Measurements from ENCODE around the gene MDGA2. TPM values are rescaled to one million over a fixed set of nuclear protein-coding genes. Genes with fewer than 3 reads are reported as not detected.

Gene MDGA2
- total and polyA plus RNA-seq, 2 donors (not counting 1 experiment from before 2014, with no cell fraction given), result not detected

DNA sequence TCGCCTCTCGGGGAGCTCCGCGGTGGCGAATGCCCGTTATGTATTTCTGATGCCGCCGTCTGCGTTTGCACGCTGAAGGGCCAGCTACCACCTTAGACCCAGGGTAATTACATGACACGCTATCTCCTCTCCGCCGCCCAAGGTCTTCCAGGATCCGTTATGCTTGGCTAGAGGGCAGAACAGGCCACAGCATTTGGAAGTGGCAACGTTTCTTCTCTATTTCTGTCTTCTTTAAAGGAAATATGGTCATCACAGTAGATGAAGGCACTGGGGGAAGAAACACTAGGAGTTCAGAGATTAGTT is 861 bp upstream of the MDGA2 start:
- no peaks in the 10 kb centered on the region for H3K9me3 ChIP-seq (ENCODE audit: control insufficient read depth, insufficient read depth, low read depth, low read length)
- peaks cover 5% of the 10 kb centered on the region for H3K27me3 ChIP-seq (ENCODE audit: control insufficient read depth, insufficient read depth, low read length)
- TF ChIP-seq, protein P1, sequence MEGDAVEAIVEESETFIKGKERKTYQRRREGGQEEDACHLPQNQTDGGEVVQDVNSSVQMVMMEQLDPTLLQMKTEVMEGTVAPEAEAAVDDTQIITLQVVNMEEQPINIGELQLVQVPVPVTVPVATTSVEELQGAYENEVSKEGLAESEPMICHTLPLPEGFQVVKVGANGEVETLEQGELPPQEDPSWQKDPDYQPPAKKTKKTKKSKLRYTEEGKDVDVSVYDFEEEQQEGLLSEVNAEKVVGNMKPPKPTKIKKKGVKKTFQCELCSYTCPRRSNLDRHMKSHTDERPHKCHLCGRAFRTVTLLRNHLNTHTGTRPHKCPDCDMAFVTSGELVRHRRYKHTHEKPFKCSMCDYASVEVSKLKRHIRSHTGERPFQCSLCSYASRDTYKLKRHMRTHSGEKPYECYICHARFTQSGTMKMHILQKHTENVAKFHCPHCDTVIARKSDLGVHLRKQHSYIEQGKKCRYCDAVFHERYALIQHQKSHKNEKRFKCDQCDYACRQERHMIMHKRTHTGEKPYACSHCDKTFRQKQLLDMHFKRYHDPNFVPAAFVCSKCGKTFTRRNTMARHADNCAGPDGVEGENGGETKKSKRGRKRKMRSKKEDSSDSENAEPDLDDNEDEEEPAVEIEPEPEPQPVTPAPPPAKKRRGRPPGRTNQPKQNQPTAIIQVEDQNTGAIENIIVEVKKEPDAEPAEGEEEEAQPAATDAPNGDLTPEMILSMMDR (conservative IDR thresholded peaks at IDR 0.05 in 1 of 2, IDR thresholded peaks at IDR 0.05 in 1 of 2; ENCODE audit: low read depth in 1 of 2, low read length in 2 of 2), result no peak
- no peak for TF ChIP-seq EZH2 (IDR thresholded peaks at IDR 0.05; ENCODE audit: low read length, missing control alignments)
- DNase-seq (ENCODE audit: low read depth in 2 of 2), result no peak
- no peak overlapping the region for H3K27ac ChIP-seq (ENCODE audit: insufficient read depth, low read length)
- no peaks in the 10 kb centered on the region for H3K79me2 ChIP-seq (ENCODE audit: control insufficient read depth, insufficient read depth, low read length)
- no peaks in the 10 kb centered on the region for H3K4me1 ChIP-seq (ENCODE audit: control insufficient read depth, extremely low read depth, insufficient read depth, low read length)
- no peak overlapping the region for H2AFZ ChIP-seq (ENCODE audit: low read length)
- no peak overlapping the region for H3K4me2 ChIP-seq (ENCODE audit: extremely low read depth, insufficient read depth, low read length)
- H3K36me3 ChIP-seq (ENCODE audit: control insufficient read depth, insufficient read depth, low read length), result no peaks in the 10 kb centered on the region
- H3K9ac ChIP-seq (ENCODE audit: insufficient read depth, low read length), result no peak overlapping the region
- no peak overlapping the region for H3K4me3 ChIP-seq (replicated peaks in 1 of 4; ENCODE audit: control extremely low read depth in 1 of 4, insufficient read depth in 1 of 4, low read depth in 3 of 4, low read length in 4 of 4)
- no peaks in the 10 kb centered on the region for H4K20me1 ChIP-seq (ENCODE audit: control insufficient read depth, extremely low read depth, insufficient read depth, low read length)

DNA sequence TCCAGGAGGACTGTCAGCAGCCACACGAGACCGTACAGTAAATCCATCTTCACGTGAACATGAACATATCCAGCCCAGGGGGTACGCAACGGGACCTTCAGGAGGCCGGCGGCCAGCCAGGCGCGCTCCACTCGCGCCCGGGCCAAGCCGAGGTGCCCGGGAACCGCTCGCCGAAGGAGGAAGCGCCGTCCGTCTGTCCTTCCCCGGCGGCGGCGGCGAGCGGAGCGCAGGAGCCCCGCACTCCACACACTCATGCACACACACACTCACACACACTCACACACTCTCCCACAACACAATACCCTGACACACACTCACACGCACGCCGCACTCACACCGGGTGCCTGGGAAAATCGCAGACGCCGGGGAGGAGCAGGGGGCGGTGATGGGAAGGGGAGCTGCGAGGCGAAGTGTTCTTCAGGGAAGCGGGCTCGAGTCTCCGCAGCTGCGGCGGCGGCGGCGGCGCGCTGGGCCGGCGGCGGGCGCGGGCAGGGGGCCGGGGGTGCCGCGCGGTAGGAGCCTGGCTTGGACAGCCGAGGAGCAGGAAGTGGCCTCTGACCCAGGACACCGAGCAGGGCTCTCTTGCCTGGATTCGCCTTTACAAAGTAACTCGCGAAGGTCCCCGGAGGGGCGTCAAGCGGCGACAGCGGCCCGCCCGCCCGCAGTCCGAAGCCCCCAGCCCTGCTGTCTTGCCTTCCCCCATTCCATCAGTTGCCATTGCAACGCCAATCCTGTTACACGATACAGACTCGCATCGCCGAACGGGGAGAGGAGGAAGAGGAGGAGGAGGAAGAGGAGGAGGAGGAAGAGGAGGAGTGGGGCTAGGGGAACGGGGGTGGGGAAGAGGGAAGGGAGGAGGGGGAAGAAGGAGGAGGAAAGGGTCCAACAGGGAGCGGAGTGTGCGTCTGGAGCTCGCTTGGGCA is 601 bp downstream of the MDGA2 start:
- DNase-seq (ENCODE audit: low read depth in 2 of 2), result peak in 1 of 2 donors; percentile 6
- H3K36me3 ChIP-seq (ENCODE audit: control insufficient read depth, insufficient read depth, low read length), result no peaks in the 10 kb centered on the region
- no peak overlapping the region for H3K4me2 ChIP-seq (ENCODE audit: extremely low read depth, insufficient read depth, low read length)

DNA sequence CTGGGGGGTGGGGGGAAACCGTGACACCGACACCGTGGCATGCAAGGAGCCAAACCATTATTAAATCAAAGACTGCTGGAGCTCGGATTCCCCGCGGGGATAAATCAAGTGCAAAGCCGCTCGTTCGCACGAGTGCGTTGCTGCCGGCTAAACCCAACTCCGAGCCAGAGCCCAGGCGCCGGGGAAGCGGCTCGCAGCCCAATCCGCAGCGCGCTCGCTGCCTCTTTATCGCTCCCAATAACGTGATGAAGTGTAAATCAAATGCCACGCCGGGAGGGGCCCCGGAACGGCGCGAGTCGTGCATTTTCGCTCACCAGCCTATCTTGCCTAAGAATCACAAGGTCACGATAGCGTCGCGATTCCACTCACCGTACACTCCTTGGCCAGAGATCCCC is 1.3 kb downstream of the MDGA2 start:
- Histone ChIP-seq H3K36me3 (ENCODE audit: control insufficient read depth, insufficient read depth, low read length) (no peaks in the 10 kb centered on the region), H3K9ac (ENCODE audit: insufficient read depth, low read length) (no peak overlapping the region), H3K27ac (ENCODE audit: insufficient read depth, low read length) (no peak overlapping the region), H3K27me3 (ENCODE audit: control insufficient read depth, insufficient read depth, low read length) (peaks cover 5% of the 10 kb centered on the region), H3K4me3 (replicated peaks in 1 of 4; ENCODE audit: control extremely low read depth in 1 of 4, insufficient read depth in 1 of 4, low read depth in 3 of 4, low read length in 4 of 4) (no peak overlapping the region), H3K9me3 (ENCODE audit: control insufficient read depth, insufficient read depth, low read depth, low read length) (no peaks in the 10 kb centered on the region), H3K4me2 (ENCODE audit: extremely low read depth, insufficient read depth, low read length) (no peak overlapping the region), H4K20me1 (ENCODE audit: control insufficient read depth, extremely low read depth, insufficient read depth, low read length) (no peaks in the 10 kb centered on the region), H3K4me1 (ENCODE audit: control insufficient read depth, extremely low read depth, insufficient read depth, low read length) (no peaks in the 10 kb centered on the region), H3K79me2 (ENCODE audit: control insufficient read depth, insufficient read depth, low read length) (no peaks in the 10 kb centered on the region), H2AFZ (ENCODE audit: low read length) (no peak overlapping the region)
- TF ChIP-seq, protein P1 (conservative IDR thresholded peaks at IDR 0.05 in 1 of 2, IDR thresholded peaks at IDR 0.05 in 1 of 2; ENCODE audit: low read depth in 1 of 2, low read length in 2 of 2), result no peak
- TF ChIP-seq EZH2 (IDR thresholded peaks at IDR 0.05; ENCODE audit: low read length, missing control alignments), result no peak
- peak in 1 of 2 donors; percentile 5 for DNase-seq (ENCODE audit: low read depth in 2 of 2)

More for the DNA sequence above, 601 bp downstream of the MDGA2 start:
- H3K4me1 ChIP-seq (ENCODE audit: control insufficient read depth, extremely low read depth, insufficient read depth, low read length), result no peaks in the 10 kb centered on the region
- no peaks in the 10 kb centered on the region for H3K9me3 ChIP-seq (ENCODE audit: control insufficient read depth, insufficient read depth, low read depth, low read length)
- H4K20me1 ChIP-seq (ENCODE audit: control insufficient read depth, extremely low read depth, insufficient read depth, low read length), result no peaks in the 10 kb centered on the region
- H3K27me3 ChIP-seq (ENCODE audit: control insufficient read depth, insufficient read depth, low read length), result peaks cover 5% of the 10 kb centered on the region
- no peak for TF ChIP-seq EZH2 (IDR thresholded peaks at IDR 0.05; ENCODE audit: low read length, missing control alignments)
- TF ChIP-seq, protein P1 (conservative IDR thresholded peaks at IDR 0.05 in 1 of 2, IDR thresholded peaks at IDR 0.05 in 1 of 2; ENCODE audit: low read depth in 1 of 2, low read length in 2 of 2), result no peak
- no peaks in the 10 kb centered on the region for H3K79me2 ChIP-seq (ENCODE audit: control insufficient read depth, insufficient read depth, low read length)
- H3K9ac ChIP-seq (ENCODE audit: insufficient read depth, low read length), result no peak overlapping the region
- no peak overlapping the region for H3K27ac ChIP-seq (ENCODE audit: insufficient read depth, low read length)
- no peak overlapping the region for H2AFZ ChIP-seq (ENCODE audit: low read length)
- H3K4me3 ChIP-seq (replicated peaks in 1 of 4; ENCODE audit: control extremely low read depth in 1 of 4, insufficient read depth in 1 of 4, low read depth in 3 of 4, low read length in 4 of 4), result no peak overlapping the region
